Measurements from ENCODE around the gene CASQ1.

The CASQ1 gene

DNA sequence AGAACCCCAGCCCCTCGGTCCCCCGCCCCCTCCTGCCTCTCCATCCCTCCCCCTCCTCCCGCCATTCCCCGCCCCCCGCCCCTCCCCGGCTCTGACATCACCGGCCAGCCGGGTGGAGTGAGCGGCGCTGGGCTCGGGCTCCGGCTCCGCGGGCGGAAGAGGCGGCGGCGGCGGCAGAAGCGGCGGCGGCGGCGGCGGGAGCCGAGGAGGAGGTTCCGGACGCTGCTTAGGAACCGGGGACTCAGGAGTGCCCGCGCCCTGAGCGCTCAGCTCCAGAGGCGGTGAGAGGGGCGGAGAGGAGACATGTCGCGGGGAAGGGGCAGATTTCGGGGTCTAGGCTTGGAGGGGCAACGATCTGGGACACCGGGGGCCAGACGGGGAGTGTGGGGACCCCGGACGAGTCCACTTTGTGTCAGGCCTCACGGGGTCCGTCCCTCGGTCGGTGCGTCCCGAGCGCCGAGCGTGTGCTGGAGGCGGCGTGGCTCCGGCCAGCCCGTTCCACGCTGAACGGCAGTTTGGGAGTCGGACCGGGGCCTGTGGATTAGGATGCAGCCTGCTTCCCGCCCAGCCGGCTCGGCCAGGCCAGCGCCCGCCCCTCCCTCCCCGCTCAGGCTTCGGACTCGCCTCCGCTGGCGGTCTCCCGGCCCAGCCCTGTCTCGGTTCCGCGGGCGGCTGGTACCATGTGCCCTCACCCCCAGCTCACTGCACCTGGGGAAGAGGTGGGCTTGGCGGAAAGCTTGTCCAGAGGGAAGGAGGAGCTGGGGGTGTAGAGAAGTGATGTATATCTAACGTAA, 15.1 kb downstream of the CASQ1 start, which contains the start of gene PEA15:
TSS of gene PEA15 (plus strand) at position 143 of the 794 bp plus-strand sequence. CDS start 6,161 bp downstream, outside the sequence.
- peak; percentile 88 for DNase-seq

DNA sequence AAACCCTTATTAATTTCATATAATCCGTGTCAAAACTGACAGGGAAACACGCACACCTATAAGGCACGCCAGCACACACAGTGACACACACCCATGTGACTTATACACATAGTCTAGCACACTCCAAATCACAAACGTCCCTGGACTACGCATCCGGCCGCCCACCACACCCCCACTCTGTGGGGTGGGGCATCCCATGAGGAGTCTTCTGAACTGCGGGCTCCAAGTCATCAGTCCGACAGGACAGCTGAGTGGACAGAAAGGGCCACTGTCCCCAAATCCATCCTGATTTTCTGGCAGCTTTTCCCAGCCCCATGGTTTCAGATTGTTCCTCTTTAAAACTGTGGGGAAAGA, 15.6 kb downstream of the CASQ1 start:
- no peak for DNase-seq

DNA sequence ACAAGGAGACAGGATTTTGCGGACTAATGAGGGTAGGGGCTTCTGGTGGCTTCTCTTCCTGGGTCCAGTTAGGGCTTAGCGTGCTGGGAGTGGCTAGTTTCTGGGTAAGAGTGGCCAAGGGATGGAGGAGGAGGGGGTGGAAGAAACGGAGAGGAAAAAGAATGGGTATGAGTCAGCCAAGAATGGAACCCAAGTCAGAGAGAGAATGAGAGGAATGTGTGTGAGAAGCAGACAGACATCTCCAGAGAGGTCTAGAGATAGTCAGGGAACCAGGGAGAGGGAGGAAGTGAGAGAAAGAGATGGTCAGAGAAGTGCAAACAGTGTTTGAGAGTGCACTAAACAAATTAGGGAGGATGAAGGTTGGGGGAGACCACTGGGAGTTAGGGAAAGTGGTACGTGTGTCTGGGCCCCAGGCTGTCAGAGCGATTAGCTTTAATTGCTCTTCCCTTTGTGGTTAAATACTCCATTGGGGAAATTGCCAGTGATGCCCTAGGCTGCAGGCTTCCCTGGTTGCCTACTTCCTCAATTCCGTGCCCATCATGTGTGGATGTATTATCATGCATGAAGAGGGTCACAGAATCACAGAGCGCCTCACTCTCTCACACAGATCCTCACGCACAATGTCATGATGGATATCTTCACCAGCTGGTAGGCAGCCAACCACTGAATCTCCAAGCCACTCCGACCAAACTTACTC, 16.2 kb downstream of the CASQ1 start:
- no peak for DNase-seq

DNA sequence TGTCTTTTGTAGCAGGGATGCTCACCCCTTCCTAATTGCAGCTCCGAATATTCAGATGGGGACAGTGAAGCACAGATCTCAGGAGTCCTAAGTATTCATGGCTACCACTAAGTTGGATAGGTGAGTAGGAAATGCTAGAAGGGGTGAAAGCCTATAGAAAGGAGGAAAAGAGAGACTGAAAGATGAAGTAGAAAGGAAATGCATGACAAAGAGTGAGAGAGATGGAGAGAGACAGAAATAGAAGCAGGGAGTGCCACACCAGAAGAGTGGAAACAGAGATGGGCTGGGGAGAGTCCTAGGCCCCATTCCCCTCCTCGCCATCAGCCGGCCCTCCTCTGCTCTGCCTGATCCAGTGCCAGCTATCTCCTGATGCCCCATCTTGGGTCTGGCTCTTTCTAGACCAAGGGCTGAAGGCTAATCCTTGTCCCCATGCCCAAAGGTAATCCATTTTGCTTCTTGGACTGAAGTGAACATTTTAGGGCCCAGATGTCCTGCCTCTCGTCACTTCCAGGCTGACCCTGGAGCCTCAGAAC, 16.8 kb downstream of the CASQ1 start:
- DNase-seq, result no peak

DNA sequence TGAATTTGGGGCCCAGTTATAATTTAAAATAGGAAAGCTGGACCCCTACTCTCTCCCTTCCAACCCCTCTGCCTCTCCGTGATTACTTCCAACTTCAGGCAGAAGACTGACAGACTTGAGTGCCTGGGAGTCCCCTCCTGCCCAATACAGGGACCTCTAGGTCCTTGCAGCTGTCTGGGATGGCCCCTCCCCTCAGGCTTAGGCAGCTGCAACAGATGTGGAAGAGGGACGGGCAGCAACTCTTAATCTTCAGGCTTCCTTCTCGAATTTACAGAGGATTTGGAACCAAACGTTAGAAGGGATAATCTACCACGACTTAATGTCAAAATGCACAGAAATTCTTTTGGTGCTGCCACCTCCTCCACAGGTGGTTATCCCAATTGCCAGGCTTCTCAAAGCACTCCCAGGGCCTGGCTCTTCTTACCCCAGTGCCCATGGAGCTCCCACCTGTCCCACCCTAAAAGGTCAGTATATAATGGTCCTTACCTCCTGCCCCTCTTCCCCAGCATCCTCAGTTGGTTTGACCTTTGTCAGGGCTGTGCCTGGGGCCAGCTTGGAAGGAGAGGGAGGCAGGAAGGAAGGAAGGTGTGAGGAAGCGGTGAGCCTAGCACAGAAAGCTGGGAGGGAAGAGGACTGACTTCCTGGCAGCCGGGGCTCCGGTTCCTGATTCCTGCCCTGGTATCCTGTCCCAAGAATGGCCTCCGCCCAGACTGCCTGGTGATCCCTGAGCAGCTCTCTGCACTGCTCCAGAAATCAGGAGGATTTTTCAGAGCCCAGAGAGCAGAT, 17.6 kb downstream of the CASQ1 start:
- no peak for DNase-seq

DNA sequence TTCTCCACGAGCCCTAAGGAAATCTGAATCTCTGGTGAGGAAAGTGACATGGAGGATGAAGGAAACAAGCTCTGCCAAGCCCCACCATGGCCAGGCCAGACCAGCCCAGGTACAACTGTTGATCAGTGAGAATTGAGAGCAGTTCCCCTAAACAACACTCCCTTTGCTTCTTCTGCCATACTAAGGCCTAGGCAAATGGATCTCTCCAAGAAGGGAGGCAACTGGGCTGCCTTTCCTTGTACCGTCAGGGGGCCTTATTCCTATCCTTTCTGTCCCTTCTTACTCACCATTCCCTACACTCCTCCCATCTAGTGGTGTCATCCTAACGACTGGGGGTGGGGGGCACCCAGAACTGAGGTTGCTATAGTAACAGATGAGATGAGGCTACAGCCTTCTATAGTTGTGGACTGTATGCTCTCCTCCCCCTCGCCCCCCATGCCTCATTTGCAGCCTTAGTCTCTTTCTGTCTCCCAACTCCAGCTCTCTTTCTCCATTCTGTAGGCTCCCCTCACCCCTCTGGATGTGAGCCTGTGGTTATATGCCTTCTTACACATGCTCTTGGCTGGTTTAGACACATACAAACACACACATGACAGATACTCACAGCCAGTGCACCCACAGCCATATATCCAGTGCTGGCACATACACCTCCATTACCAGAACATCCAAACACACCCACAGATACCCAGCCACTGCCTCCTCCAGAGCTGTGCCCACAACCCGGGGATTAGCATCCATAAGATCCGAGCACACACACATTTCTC, 18.4 kb downstream of the CASQ1 start:
- no peak for DNase-seq

DNA sequence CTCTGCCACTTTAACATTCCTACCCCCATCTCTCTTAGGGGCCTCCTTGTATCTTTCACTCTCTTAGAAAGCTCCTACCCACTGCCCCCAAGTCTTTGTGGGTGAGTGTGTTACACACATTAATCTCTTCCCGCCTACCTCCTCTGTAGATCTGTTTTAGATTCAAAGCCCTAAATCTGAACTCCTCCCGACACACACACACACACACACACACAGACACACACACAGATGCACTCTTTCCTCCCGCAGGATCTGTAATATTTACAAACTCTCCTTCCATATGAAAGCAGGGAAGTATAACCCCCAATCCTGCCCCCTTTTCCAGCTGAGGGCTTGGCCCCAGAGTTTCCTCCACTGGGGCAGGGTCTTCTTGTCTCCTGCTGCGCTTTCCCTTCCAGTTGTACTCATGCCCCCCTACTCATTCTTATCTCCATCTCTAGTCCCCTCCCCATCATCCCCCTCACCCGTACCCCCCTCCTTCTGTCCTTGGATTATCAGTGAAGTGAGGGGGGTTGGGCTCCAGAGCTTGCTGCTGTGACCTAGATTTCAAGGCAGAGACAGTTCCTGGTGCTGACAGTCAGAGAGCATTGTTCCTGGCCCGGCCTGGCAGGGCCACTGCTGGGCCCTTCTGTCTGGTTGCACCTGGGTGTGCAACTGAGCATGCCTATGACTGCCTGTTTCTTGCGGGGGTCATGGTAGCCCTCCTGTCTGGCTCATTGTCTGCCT, 19.1 kb downstream of the CASQ1 start:
- DNase-seq, result no peak

DNA sequence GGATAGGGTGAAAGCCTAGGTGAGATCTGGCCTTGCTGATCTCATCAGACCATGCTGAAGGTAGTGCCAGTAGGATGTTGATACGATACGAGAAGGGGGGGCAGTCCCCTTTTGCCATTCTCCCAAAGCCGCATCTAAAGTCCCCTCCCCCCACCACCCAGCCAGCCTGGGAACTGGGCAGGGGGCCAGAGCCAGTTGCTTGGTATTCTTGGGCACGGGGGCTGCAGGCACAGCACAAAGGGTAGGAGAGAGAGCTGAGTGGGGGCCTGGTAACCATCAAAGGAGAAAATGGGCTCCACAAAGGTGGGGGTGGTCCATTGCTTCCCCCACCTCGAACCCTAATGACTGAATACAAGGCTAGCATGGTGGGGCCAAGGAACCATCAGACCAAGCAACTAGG, 20.2 kb downstream of the CASQ1 start:
- no peak for DNase-seq

DNA sequence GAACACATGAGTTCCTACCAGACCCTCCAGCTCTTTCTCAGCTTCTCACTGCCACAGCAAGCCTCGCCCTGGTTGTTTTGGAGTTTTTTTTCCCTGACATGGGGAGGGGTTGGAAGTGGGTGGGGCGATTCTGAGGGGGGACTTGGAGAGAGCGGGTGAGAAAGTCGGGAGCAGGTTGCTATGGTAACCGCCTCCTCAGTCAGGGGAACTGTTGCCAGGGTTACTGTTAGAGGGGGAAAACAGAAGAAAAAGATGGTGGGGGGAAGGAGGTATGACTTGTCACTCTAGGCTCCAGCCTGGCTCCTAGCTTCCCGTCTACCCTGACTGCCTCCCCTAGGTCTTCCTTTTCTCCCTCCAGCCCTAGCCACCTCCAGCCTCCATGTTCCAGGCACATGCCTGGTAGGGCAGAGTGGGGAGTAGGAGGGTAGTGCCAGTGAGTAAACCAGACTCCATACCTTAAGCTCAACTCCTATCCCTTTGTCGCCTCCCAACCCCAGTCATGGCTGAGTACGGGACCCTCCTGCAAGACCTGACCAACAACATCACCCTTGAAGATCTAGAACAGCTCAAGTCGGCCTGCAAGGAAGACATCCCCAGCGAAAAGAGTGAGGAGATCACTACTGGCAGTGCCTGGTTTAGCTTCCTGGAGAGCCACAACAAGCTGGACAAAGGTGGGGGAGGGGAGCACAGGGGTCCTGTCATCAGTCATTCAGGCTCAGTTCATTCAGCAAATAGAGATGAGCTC, 20.8 kb downstream of the CASQ1 start:
- DNase-seq, result no peak

DNA sequence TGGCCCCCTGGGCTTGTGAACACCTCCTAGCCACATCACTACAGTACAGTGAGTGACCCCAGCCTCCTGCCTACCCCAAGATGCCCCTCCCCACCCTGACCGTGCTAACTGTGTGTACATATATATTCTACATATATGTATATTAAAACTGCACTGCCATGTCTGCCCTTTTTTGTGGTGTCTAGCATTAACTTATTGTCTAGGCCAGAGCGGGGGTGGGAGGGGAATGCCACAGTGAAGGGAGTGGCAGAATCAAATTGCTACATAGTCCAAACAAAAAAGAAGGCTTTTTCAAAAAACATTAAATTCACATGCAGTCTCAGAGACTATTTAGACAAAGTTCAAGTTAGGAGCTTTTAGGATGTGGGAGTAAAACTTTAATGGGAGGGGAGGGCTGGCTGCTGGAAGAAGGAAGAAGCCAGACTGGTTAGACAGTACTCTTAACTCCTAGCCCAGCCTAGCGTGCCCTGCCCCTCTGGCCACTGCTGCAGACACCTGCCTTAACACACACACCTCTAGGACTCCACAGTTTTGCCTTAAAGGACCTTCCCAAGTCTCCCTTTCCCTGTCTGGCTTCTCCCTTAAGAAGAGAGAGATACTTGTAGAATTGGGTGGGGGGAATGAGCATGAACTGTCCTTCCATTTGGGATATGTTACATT, 24.2 kb downstream of the CASQ1 start:
- DNase-seq, result no peak

DNA sequence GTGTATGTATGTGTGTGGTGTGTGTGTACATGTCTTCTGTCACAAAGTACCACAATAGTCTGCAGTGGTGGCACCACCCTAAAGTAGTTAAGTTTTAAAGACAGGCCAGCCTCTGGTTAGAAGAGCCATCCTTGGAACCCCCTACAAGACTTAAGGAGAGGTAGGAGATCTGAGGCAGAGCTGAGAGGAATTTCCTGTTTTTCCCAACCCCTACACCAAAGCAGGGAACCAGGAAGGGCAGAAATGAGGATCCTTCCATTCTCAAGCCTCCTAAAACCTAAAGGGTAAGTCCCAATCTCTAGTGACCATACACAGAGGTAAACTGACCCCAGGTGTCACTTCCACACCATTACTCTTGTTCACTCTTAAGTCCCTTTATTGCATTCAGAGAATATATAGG, 25.9 kb downstream of the CASQ1 start:
- no peak for DNase-seq

DNA sequence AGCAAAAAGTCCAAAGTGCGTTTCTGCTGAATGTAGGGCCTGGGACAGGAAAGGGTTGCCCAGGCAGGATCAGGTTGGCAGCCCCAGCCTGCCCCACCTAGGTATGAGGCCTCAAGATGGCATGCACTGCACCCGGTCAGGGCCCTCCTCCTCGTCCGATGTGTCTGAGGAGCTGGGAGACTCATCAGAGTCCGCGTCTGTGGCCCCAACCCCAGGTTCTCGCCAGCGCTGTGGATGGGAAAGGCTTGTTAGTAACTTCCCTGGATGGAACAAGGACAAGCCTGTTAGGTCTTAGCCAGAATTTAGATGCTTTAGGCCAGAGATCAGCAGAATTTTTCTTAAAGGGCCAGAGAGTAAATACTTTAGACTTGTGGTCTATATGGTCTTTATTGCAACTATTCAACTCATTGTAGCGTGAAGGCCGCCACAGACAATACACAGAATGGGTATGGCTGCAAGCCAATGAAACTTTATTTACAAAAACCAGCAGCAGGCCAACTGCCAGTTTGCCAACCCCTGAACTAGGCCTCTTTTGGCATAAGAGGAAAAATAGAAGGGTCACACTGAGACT, 27.2 kb downstream of the CASQ1 start:
- DNase-seq, result no peak

DNA sequence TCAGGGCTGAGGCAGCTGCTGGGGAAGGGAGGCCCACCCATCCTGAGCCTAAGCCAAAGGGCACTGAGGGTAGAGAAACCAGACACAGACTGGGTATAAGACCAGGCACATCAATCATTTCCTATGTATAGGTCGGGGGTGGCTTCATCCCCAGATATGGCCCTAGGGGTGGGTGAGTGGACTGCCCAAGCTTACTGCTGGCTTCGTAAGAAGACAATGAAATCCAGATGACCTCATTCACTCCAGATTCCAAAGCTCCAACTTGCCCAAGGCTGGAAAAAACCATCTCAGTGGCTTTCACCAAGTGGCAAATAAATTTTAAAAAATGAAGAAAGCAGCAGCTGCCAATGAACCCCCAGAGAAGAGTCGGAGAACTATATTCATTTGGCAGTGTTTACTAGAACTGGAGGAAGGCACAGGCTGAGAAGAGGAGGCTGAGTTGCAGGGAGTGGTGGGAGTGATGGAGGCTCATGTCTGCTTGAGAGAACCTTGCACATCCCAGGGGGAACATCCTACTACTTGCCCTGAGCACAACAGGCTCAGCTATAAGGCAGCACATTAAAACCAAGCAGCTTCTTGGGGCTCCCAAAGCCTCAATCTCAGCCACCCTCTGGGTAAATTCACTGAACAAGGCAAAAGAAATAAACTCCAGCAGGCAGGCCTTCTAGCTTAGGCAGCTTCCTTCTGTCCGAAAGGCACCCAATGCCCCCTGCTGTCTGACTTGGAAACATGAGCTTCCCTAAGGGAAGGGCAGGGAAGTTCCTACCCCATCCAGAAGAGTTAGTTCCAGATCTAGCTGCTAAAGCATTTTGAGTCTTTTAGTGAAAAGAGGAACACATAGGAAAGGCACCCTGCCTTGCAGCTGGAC, 28.9 kb downstream of the CASQ1 start:
- peak; percentile 51 for DNase-seq

DNA sequence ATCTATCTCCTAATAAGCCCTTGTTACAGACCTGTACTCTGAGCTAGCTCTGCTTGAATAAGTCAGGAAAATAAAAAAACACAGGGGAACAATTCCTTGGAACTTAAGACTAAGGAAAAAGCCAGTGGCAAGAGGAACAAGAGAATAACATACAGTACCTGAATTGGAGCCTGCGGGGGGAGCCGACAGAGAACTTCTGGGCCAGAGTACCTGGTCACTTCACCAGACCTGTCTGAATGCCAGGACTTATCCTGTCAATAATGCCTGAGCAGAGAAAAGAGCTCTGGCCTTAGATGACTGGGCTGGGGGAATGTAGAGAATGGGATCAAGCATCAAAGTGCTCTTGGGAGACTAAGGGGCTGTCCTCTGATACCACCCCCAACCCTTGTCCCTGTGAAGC, 29.9 kb downstream of the CASQ1 start:
- DNase-seq, result no peak

DNA sequence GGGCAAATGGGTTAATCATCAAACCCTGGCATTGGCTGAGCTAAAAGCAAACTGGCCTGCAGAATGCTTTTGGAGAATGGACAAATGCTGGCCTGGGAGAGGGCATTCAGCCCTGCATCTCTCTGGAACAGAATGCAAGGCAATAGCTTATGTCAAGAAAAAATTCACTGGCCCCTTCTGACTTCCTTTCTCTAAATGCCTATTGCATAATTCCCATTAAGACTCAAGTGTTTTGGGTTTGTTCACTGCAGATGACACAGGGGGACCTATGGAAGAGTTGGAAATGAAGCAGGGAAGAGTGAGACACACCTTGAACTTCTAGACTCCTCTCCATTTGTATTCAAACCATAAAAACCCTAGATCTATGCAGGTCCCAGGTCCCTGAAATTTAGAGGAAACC, 30.7 kb downstream of the CASQ1 start:
- DNase-seq, result no peak

DNA sequence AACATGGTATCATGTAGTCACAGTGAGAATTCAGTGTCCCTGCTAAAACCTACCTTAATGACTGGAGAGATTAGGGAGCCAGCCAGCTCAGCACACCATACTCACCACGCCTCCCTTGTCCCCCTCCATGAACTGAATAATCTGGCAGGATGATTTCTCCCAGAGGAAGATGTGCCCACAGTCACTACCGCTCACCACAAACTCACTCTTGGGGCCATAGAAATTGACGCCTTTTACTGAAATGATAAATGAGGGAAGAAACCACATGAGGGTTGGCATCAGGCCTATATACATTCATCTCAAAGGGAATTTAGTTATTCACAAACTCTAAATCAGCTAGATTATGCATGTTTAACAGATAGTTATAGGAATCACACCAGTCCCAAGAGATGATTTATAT, 32.2 kb downstream of the CASQ1 start:
- no peak for DNase-seq

DNA sequence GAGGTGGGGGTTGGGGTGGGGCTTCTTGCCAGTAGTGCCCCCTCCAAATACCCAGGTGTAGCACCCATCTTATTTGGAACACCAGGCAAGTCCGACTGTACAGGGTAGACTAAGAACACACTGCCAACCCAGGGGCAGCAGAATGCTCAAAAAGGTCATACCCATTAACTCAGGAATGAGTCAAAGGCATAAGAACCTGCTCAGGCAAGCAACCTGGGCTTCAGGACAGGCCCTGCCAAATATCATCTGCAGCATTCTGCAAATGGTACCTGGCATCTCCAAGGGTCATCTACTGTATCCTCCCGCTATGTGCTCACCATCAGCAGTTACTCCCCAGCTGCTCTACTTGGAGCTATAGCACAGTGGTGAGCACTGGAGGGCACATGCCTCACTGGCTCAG, 34.2 kb downstream of the CASQ1 start:
- no peak for DNase-seq

DNA sequence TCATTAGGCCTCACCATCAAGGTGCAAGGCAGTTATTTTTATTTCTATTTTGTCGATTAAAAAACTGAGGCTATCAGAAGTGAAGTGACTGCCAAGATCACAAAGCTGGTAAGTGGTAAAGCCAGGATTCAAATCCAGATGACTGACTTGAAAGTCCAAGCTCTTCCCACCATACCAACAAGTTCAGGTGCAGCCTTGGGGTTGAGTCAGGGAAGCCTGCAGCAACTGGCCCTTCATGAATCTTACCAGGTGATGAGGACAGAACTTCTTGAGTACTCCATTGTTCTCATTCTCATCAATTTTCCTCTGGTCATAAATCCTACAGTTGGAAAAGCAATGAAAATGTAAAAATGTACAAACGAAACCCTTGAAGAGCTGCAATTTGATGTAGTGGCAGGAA, 35.0 kb downstream of the CASQ1 start:
- no peak for DNase-seq

DNA sequence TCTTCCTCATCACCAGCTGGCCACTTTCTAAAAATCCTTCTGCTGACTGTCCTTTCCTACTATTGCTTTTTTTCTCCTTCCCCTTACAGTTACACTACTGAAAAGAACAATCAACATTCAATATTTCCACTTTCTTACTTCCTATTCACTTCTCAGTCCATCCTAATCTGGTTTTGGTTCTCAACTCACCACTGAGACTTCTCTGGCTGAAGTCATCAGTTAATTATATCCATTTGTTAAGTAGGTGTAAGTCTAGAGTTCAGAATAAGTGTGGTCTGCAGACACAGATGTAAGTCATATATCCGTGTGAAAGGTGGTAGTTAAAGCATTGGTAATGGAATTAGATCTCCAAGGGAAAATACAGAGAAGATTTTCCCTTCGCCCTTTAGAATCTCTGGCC, 36.2 kb downstream of the CASQ1 start:
- DNase-seq, result no peak
